ENCODE data around the gene ADAMTS17. TPM values are rescaled to one million over a fixed set of nuclear protein-coding genes. Genes with fewer than 3 reads are reported as not detected.

ADAMTS17 gene
- total and polyA plus RNA-seq, 9 of the 15 experiments (the other 6 are each of a cell fraction or from before 2014, with no cell fraction given): 0.01 to 0.14 (median 0.07) TPM; not detected in 6

DNA sequence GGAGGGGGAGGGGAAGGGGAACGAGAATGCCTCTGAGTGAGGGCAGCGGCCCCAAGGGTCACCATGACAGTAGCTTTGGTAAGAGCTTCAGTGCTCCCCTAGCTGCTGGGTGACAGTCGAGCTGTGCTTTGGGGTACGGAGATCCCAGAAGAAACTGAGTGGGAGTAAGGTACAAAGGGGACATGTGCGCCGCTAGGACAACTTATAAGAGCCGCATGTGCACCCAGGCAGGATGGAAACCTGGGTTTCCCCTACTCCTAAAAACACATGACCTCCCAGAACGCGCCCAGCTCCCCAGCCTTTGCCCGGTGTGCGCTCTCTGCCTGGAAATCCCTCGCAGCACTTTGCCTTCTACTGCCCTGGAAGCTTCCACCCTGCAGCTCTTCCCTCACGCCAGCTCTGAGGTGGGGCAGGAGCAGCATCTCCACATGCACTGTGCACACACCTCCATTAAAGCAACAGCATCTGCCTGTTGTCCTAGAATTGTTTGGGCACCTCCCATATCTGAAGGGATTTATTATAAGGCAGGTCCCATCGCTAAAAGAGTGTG lies 232.2 kb downstream of the ADAMTS17 start:
- in situ Hi-C loops (cut with MboI): no loop called here

More for the DNA sequence above, 232.2 kb downstream of the ADAMTS17 start:
- Histone ChIP-seq H3K4me2 (ENCODE audit: insufficient read depth, low read length) (no peak overlapping the region), H4K20me1 (replicated peaks; ENCODE audit: control insufficient read depth, insufficient read depth, low read length) (0 out of 2 replicates have a peak, but pooled peaks cover 3% of the 10 kb centered on the region), H3K27ac (ENCODE audit: extremely low read depth, low read depth, low read length) (no peak overlapping the region), H3K4me1 (replicated peaks in 1 of 2; ENCODE audit: control insufficient read depth in 2 of 2, insufficient read depth in 2 of 2, low read length in 2 of 2) (no peaks in the 10 kb centered on the region; a peak in 1 of 5 replicates), H3K79me2 (ENCODE audit: control insufficient read depth, insufficient read depth, low read length) (no peaks in the 10 kb centered on the region), H3K4me3 (no peak overlapping the region), H3K9ac (ENCODE audit: insufficient read depth in 1 of 2, low read depth in 2 of 2, low read length in 2 of 2) (no peak overlapping the region), H3K27me3 (ENCODE audit: control insufficient read depth in 2 of 2, insufficient read depth in 2 of 2, low read length in 2 of 2) (peaks cover 6 to 68% of the 10 kb centered on the region in 2 experiments; a peak in 4 of 5 replicates), H3K36me3 (ENCODE audit: control insufficient read depth, insufficient read depth, low read length) (no peaks in the 10 kb centered on the region), H3K9me3 (replicated peaks; ENCODE audit: control insufficient read depth, insufficient read depth, low read depth, low read length) (no peaks in the 10 kb centered on the region), H2AFZ (ENCODE audit: low read depth, low read length) (no peak overlapping the region), H3K9me1 (ENCODE audit: control insufficient read depth, insufficient read depth, low read length) (no peaks in the 10 kb centered on the region)
- no peak for TF ChIP-seq ARNT (IDR thresholded peaks at IDR 0.05)
- no peak for TF ChIP-seq TEAD2 (tag; IDR thresholded peaks at IDR 0.05)
- no peak for TF ChIP-seq ELF1 (tag; IDR thresholded peaks at IDR 0.05)
- TF ChIP-seq TCFL5 (CRISPR knock-in tag; conservative IDR thresholded peaks at IDR 0.05): no peak
- TF ChIP-seq, protein P1, sequence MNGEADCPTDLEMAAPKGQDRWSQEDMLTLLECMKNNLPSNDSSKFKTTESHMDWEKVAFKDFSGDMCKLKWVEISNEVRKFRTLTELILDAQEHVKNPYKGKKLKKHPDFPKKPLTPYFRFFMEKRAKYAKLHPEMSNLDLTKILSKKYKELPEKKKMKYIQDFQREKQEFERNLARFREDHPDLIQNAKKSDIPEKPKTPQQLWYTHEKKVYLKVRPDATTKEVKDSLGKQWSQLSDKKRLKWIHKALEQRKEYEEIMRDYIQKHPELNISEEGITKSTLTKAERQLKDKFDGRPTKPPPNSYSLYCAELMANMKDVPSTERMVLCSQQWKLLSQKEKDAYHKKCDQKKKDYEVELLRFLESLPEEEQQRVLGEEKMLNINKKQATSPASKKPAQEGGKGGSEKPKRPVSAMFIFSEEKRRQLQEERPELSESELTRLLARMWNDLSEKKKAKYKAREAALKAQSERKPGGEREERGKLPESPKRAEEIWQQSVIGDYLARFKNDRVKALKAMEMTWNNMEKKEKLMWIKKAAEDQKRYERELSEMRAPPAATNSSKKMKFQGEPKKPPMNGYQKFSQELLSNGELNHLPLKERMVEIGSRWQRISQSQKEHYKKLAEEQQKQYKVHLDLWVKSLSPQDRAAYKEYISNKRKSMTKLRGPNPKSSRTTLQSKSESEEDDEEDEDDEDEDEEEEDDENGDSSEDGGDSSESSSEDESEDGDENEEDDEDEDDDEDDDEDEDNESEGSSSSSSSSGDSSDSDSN (IDR thresholded peaks at IDR 0.05; ENCODE audit: borderline replicate concordance in 1 of 2, low read depth in 2 of 2, low read length in 2 of 2): no peak
- no peak for TF ChIP-seq STAT5A (IDR thresholded peaks at IDR 0.05; ENCODE audit: borderline replicate concordance, low read length)
- WGBS (ENCODE audit: insufficient coverage, low coverage, missing lambda C conversion rate): under 1% methylated on average over 14 of the region's 14 CpGs
- DNase-seq (ENCODE audit: extremely low read depth in 1 of 4, low spot score in 3 of 4) (no peak), ATAC-seq (no peak), FAIRE-seq (no peak)
- CTCF ChIA-PET (ENCODE audit: low intra/inter-chr PET ratio): no interaction called here
- intact Hi-C loops (cut with micrococcal nuclease): no loop called here
- POLR2A ChIA-PET: interaction anchor here (0.9 kb wide), 1 partner anchor 9 kb away, joined by 3 read pairs; no protein-coding TSS in a partner anchor
- BruUV-seq (replicated peaks): no TSS peak
